GM18505 (cell line): Measurements from ENCODE around the gene MTSS2.

Source experiments
- ATAC-seq: cut with Tn5 transposase; IDR thresholded peaks from one replicate; pipeline ENCODE4 v1.9.1; 2021; ENCODE audit not compliant: unreplicated experiment
- POLR2A ChIP-seq: IDR thresholded peaks from 4 replicates; pipeline ENCODE4 v1.6.1; 2011; ENCODE audit warnings: borderline replicate concordance; ENCODE audit not compliant: insufficient read depth, insufficient read length; ENCODE audit errors: extremely low read depth

The MTSS2 gene

DNA sequence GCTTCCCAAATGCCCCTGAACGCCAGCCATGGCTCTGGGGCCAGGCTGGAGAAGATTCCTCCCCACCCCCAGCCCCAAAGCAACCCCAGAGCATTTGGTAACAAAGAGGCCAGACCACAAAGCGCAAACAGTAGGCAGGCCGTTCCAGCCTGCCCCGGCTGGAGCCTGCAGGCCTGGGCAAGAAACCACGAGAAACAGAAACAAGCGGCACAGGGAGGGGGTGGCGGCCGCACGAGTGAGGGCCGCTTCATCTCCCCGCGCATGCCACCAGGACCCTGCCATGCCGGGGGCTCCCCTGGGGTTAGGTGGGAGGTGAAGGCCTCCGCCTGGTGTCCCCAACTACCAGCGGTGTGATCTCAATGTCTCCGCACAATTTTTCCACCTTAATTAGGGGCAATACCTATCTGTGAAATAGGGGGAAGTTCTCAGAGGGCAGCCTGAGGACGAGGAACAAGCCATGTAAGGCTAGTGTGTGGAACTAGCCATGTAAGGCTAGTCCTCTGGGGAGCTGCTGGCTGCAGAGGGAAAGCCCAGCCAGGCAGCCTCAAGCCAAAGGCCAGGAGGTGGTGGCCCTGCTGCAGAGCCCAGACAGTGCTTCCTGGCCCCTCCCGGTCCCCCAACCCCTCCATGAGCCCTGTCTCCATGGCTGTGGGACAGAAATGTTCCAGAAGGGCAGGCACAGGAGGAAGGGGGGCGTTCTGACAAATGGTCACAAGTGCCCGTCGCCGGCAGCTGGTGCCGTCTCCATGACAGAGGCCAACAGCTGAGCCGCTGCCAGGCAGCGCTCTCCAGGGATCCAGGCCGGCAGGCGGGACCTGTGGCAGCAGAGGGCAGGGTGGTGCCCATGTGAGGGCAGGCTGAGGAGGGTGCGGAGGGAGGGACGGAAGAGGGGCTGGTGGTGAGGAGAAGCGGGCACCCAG lies 14.5 kb upstream of the MTSS2 start:
- ATAC-seq: no peak
- TF ChIP-seq POLR2A: no peak

- ATAC-seq: no peak
- no peak for TF ChIP-seq POLR2A
Observed at GRCh38 chr16:70699696-70700095, 13.8 kb upstream of the MTSS2 start.

GRCh38 chr16:70698901-70699300 lies 13.0 kb upstream of the MTSS2 start:
- TF ChIP-seq POLR2A: no peak
- no peak for ATAC-seq

GRCh38 chr16:70697594-70698170 lies 11.8 kb upstream of the MTSS2 start:
- no peak for ATAC-seq

GRCh38 chr16:70696952-70697593 lies 11.2 kb upstream of the MTSS2 start:
- no peak for ATAC-seq
- no peak for TF ChIP-seq POLR2A

More at GRCh38 chr16:70697594-70698170, 11.8 kb upstream of the MTSS2 start:
- TF ChIP-seq POLR2A: no peak

DNA sequence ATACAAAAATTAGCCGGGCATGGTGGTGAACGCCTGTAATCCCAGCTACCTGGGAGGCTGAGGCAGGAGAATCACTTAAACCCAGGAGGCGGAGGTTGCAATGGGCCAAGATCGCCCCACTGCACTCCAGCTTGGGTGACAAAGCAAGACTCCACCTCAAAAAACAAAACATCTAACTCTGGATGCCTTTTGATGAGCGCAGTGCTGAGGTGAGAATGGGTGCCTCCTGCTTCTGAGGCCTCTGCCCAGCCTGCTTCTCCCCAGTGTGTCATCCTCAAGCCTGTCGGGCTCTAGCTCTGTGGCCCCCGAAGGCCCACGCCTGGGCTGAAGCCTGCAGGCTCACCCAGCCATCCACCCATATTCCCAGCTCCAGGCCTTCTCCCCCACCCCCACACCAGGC lies 10.5 kb upstream of the MTSS2 start:
- TF ChIP-seq POLR2A: no peak
- ATAC-seq: no peak

GRCh38 chr16:70695331-70696070 lies 9.6 kb upstream of the MTSS2 start:
- ATAC-seq: no peak
- no peak for TF ChIP-seq POLR2A

DNA sequence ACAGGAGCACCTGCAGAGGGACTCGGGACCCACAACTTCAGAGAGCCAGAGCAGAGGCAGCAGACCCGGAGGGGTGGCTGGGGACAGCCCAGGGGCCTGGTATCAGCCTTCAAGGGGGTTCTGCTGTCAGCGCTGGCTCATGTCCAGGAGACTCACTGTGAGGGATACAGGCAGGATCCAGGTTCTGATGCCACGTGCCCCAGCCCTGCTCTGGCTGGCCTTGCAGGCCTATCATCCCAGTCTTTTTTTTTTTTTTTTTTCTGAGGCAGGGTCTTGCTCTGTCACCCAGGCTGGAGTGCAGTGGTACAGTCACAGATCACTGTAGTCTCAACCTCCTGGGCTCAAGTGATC lies 9.0 kb upstream of the MTSS2 start:
- no peak for ATAC-seq
- no peak for TF ChIP-seq POLR2A

DNA sequence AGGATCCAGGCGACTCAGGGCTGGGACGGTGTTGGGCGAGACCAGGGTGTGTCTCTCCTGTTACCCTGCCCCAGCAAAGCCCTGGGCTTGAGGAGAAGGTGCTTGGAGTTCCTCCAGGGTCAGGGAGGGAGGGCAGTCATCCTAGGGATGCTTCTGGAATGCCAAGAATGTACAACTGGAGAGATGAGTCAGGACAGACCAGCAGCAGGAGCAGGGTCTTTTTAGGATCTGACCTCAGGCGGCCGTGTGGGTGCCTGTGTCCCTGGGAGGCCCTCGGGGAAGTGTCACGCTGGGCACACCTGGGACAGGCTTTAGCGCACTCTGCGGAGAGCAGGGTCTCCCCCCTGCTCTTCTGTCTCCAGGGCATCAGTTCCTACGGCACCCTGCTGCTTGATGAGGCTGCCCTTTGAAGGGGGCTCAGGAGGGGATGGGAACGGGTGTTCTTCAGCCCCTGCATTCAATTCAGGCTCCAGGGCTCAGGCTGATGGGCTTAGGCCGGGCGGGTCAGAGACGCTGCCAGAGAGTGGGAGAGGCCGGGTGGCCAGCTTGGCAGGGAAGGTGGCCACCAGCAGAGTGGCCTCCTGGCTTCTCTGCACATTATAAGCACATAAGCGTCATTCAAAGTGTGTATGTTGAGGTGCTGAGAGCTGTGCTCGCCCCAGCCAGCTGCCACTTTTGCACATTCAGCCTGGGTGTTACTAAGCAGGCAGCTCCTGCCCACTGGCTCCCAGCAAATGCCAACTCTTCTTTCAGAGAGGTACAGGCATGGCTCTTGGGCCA lies 8.4 kb upstream of the MTSS2 start:
- no peak for TF ChIP-seq POLR2A
- ATAC-seq: no peak

GRCh38 chr16:70692873-70693671 lies 7.2 kb upstream of the MTSS2 start:
- no peak for ATAC-seq
- TF ChIP-seq POLR2A: no peak

DNA sequence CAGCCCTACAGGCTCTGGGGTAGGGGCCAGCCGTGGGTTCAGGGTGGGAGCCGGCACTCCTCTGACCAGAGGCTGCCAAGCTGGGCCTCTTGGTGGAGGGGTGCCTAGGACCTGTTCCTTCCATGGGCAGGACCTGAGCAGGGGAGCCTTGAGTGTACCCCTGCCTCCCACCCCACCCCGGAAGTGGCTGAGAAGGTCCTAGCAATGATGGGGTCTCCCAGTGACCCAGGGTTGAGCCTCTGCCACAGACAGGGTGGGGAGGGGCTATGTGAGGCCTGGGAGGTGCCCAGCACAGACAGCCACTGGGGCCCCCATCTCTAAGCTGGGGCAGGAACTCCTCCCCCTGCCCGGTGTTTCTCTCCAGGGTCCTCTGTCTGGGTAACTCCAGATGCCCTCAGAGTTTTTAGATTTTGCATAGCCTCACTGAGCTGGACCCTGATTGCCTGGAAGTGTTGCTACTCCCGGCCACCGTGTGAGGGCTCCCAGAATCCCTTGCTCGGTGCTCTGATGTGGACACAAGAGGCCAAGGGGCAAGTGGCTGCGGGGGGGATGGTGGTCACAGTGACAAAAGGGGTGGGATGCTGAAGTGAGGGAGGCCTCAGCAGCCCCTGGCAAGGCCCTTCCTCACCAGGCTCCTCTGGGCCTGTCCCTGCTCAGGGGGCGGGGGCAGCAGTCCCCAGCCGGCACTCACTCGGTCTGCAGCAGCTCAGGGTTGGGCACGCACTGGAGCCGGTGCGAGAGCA lies 6.4 kb upstream of the MTSS2 start:
- no peak for TF ChIP-seq POLR2A
- ATAC-seq: no peak
